H1 (cell line): ENCODE data around the gene BUD23.

Experiments used
- BCL11A ChIP-seq, 2 experiments: IDR thresholded peaks; one replicate each; pipeline ENCODE4 v1.6.1; 2011; ENCODE audit warnings: low read depth in 2 of 2, low read length in 2 of 2, mild to moderate bottlenecking in 2 of 2
- CTCF ChIP-seq, 3 experiments: IDR thresholded peaks; 1 replicate in 2 of 3; 2 replicates in 1 of 3; pipeline versions ENCODE4 v1.5.1 to v1.6.1; 2011; ENCODE audit warnings: low read length in 3 of 3, mild to moderate bottlenecking in 3 of 3, inconsistent platforms in 2 of 3, low read depth in 1 of 3, moderate library complexity in 1 of 3; ENCODE audit not compliant: insufficient read depth in 1 of 3; ENCODE audit errors: control extremely low read depth in 1 of 3
- POLR2AphosphoS5 ChIP-seq: IDR thresholded peaks from 2 replicates; pipeline ENCODE4 v1.6.1; 2011; ENCODE audit warnings: low read depth, low read length

- no peak for TF ChIP-seq CTCF (IDR thresholded peaks at IDR 0.05; ENCODE audit: control extremely low read depth in 1 of 3, insufficient read depth in 1 of 3, low read depth in 1 of 3, low read length in 3 of 3)
- TF ChIP-seq POLR2AphosphoS5, result no peak
- TF ChIP-seq BCL11A (IDR thresholded peaks at IDR 0.05; ENCODE audit: low read depth in 2 of 2, low read length in 2 of 2), result no peak
These were observed 40.6 kb upstream of the BUD23 start for GRCh38 chr7:73642834-73643233.
